K562 (cell line): ENCODE data around the gene BCORL1.

Experiments used
- CHD1 ChIP-seq: fragments of 200-600 bp; sonication (generic); IDR thresholded peaks from one replicate; pipeline ENCODE4 v1.6.1; 2012; ENCODE audit warnings: mild to moderate bottlenecking, moderate library complexity, low read length, inconsistent platforms
- EP300 ChIP-seq: IDR thresholded peaks from 2 replicates; pipeline ENCODE4 v1.6.1; 2012; ENCODE audit warnings: low read length, improper control_type of control experiment
- KLF1 ChIP-seq: fragments of 450-650 bp; IDR thresholded peaks from 2 replicates; pipeline ENCODE4 v1.6.1; 2016; ENCODE audit warnings: missing genetic modification characterization, missing compliant biosample characterization
- POLR3A ChIP-seq: IDR thresholded peaks from 2 replicates; pipeline ENCODE4 v1.6.1; 2011; ENCODE audit warnings: borderline replicate concordance, mild to moderate bottlenecking, moderate library complexity; ENCODE audit not compliant: insufficient read length, insufficient read depth; ENCODE audit errors: extremely low read depth
- SMAD1 ChIP-seq: fragments of 150-350 bp; IDR thresholded peaks from 2 replicates; pipeline ENCODE4 v1.6.1; 2014; ENCODE audit warnings: low read length, low read depth; ENCODE audit not compliant: partially characterized antibody
- SMC3 ChIP-seq: conservative IDR thresholded peaks from 2 replicates; pipeline ENCODE4 v1.6.1; 2011; ENCODE audit warnings: low read depth, low read length, improper control_type of control experiment; ENCODE audit not compliant: insufficient read depth
- TF ChIP-seq, protein P1 (sequence below), 3 experiments: IDR thresholded peaks in 2 of 3; conservative IDR thresholded peaks in 1 of 3; 2 replicates each; pipeline ENCODE4 v1.5.1; 2011 to 2012; ENCODE audit warnings: low read length in 3 of 3, mild to moderate bottlenecking in 3 of 3, control low read depth in 2 of 3, improper control_type of control experiment in 1 of 3, inconsistent platforms in 1 of 3, low read depth in 1 of 3, mixed read lengths in 1 of 3, moderate library complexity in 1 of 3; ENCODE audit not compliant: insufficient read depth in 2 of 3
- TF ChIP-seq, protein P2 (sequence below): fragments of 250-450 bp; sonication (Bioruptor Pico); IDR thresholded peaks from 2 replicates; pipeline ENCODE4 v1.8.0; 2021; ENCODE audit warnings: moderate library complexity, mild to moderate bottlenecking, inconsistent platforms

DNA sequence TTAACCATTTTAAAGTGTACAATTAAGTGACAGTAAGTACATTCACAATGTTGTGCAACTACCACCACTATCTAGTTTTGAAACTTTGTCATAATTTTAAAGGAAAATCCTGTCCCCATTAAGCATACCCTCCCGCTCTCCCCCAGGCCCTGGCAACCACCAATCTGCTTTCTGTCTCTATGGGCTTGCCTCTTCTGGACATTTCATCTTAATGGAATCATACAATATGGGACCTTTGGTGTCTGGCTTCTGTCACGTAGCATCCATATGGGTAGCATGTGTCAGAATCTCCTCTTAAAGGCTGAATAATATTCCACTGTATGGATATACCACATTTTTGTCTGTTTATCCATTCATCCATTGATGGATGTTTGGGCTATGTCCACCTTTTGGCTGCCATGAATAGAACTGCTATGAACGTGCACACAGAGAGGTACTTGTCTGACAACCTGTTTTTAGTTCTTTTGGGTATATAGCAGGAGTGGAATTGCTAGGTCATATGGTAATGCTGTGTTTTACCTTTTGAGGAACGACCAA is 66.3 kb downstream of the BCORL1 start:
- TF ChIP-seq SMAD1 (no peak), KLF1 (tag) (no peak), SMC3 (no peak), EP300 (no peak), POLR3A (no peak), CHD1 (no peak)
- TF ChIP-seq, protein P1, sequence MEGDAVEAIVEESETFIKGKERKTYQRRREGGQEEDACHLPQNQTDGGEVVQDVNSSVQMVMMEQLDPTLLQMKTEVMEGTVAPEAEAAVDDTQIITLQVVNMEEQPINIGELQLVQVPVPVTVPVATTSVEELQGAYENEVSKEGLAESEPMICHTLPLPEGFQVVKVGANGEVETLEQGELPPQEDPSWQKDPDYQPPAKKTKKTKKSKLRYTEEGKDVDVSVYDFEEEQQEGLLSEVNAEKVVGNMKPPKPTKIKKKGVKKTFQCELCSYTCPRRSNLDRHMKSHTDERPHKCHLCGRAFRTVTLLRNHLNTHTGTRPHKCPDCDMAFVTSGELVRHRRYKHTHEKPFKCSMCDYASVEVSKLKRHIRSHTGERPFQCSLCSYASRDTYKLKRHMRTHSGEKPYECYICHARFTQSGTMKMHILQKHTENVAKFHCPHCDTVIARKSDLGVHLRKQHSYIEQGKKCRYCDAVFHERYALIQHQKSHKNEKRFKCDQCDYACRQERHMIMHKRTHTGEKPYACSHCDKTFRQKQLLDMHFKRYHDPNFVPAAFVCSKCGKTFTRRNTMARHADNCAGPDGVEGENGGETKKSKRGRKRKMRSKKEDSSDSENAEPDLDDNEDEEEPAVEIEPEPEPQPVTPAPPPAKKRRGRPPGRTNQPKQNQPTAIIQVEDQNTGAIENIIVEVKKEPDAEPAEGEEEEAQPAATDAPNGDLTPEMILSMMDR (IDR thresholded peaks at IDR 0.05 in 2 of 3, conservative IDR thresholded peaks at IDR 0.05 in 1 of 3; ENCODE audit: insufficient read depth in 2 of 3, low read depth in 1 of 3, low read length in 3 of 3), result no peak
- TF ChIP-seq, protein P2, sequence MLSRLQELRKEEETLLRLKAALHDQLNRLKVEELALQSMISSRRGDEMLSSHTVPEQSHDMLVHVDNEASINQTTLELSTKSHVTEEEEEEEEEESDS, result no peak
